SH-SY5Y (cell line): ENCODE data around the gene CTTNBP2NL.

Experiments
- GATA2 ChIP-seq: IDR thresholded peaks from 2 replicates; pipeline ENCODE4 v1.6.1; 2011; ENCODE audit warnings: mild to moderate bottlenecking, low read depth, low read length
- GATA3 ChIP-seq: IDR thresholded peaks from 2 replicates; pipeline ENCODE4 v1.6.1; 2011; ENCODE audit warnings: low read depth, mild to moderate bottlenecking, low read length, moderate library complexity

DNA sequence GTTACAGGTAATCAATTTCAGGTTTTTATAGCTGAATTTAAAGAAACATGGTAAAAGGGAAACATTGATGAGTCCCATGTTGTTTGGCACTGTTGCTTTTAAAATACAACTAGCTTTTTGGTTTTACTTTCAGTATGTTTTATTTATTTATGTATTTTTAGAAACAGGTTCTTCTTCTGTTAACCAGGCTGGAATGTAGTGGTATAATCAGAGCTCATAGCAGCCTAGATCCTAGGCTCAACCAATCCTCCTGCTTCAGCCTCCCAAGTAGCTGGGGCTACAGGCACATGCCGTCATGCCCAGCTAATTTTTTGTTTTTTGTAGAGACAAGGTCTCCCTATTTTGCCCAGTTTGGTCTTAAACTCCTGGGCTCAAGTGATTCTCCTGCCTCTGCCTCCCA is 50.4 kb downstream of the CTTNBP2NL start:
- TF ChIP-seq GATA3 (no peak), GATA2 (no peak)
